ENCODE data around the gene CCDC188. TPM values are rescaled to one million over a fixed set of nuclear protein-coding genes. Genes with fewer than 3 reads are reported as not detected.

CCDC188 gene
- total and polyA plus RNA-seq, 9 of the 15 experiments (the other 6 are each of a cell fraction or from before 2014, with no cell fraction given): not detected

- TF ChIP-seq TBL1XR1 (IDR thresholded peaks at IDR 0.05; ENCODE audit: low read length in 2 of 2) (0 out of 4 replicates have a peak, but pooled peaks of 1 of the 2 experiments have one; percentile 4), SIN3A (IDR thresholded peaks at IDR 0.05; ENCODE audit: borderline replicate concordance in 2 of 2, control insufficient read depth in 1 of 2, low read depth in 2 of 2, low read length in 2 of 2) (peak in 1 of 2 experiments; percentile 28; a peak in 1 of 4 replicates)
Measured at GRCh38 chr22:20128619-20128901, 22.3 kb downstream of the CCDC188 start (continued).

DNA sequence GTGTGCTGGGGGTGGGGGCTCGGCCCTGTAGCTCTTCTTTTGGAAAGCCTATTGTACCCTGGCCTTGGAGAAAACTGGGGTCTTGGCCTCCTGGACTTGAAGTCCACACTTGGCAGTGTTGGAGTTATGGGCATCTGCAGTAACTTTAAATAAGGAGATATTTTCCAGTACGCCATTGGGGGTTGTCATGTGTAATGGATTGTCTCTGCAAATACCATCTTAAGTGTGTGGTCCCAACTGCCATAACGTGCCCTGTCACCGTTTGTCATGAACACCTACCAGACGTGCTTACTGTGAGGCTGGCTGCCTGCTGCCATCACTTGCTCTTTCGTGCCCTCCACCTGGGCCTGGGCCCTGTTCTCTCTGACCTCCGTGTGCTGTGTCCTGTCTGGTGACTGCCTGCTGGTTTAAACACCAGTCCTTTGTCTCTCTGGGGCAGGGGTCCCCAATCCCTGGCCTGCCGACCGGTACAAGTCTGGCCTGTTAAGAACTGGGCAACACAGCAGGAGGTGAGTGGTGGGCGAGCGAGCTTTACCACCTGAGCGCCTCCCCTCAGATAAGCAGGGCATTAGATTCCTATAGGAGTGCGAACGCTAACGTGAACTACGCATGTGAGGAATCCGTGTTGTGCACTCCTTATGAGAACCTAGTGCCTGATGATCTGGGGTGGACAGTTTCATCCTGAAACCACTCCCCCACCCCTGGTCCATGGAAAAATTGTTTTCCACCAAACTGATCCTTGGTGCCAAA lies 22.8 kb downstream of the CCDC188 start:
- no peaks in the 10 kb centered on the region for H3K27me3 ChIP-seq (ENCODE audit: control insufficient read depth in 2 of 2, insufficient read depth in 2 of 2, low read length in 2 of 2)
- ATAC-seq (peak; percentile 1), FAIRE-seq (peak; percentile 37), DNase-seq (ENCODE audit: extremely low read depth in 1 of 4, low spot score in 3 of 4) (peak in 1 of 4 experiments; percentile 51)
- 70% methylated on average over 17 of the region's 17 CpGs for WGBS (ENCODE audit: insufficient coverage, low coverage, missing lambda C conversion rate)
- peak overlapping the region in 1 of 2 experiments; percentile 71; a peak in 2 of 4 replicates for H3K9ac ChIP-seq (ENCODE audit: insufficient read depth in 1 of 2, low read depth in 2 of 2, low read length in 2 of 2)
- no peak overlapping the region; the same call in 2 of the 3 replicates for H3K27ac ChIP-seq (ENCODE audit: extremely low read depth, low read depth, low read length)
- peaks cover 30% of the 10 kb centered on the region for H3K79me2 ChIP-seq (ENCODE audit: control insufficient read depth, insufficient read depth, low read length)
- in situ Hi-C loops (cut with MboI): loop anchor here (5.0 kb wide), 1 partner anchor 156 kb away; no protein-coding TSS in a partner anchor
- H3K9me1 ChIP-seq (ENCODE audit: control insufficient read depth, insufficient read depth, low read length): peaks cover 4% of the 10 kb centered on the region
- peaks cover 11 to 75% of the 10 kb centered on the region in 2 experiments for H3K4me1 ChIP-seq (replicated peaks in 1 of 2; ENCODE audit: control insufficient read depth in 2 of 2, insufficient read depth in 2 of 2, low read length in 2 of 2)
- no peak overlapping the region for H3K4me3 ChIP-seq
- H3K36me3 ChIP-seq (ENCODE audit: control insufficient read depth, insufficient read depth, low read length): peaks cover 52% of the 10 kb centered on the region; the same call in 2 of the 3 replicates
- H3K4me2 ChIP-seq (ENCODE audit: insufficient read depth, low read length): no peak overlapping the region
- peaks cover 76% of the 10 kb centered on the region for H4K20me1 ChIP-seq (replicated peaks; ENCODE audit: control insufficient read depth, insufficient read depth, low read length)
- H2AFZ ChIP-seq (ENCODE audit: low read depth, low read length): no peak overlapping the region
- ChIA-PET POLR2A (interaction anchor here (0.5 to 8.3 kb wide), 24 partner anchors 9 to 459 kb away, joined by 3 to 212 read pairs (median 3); partner anchors contain the start of genes COMT, RANBP1, TANGO2 and TRMT2A), CTCF (ENCODE audit: low intra/inter-chr PET ratio) (interaction anchor here (0.7 to 5.8 kb wide), 6 partner anchors 154 to 397 kb away, joined by 3 to 80 read pairs (median 6); no protein-coding TSS in a partner anchor)
- H3K9me3 ChIP-seq (replicated peaks; ENCODE audit: control insufficient read depth, insufficient read depth, low read depth, low read length): no peaks in the 10 kb centered on the region
- BruUV-seq (replicated peaks): no TSS peak
- intact Hi-C loops (cut with micrococcal nuclease): no loop called here
- TF ChIP-seq TOE1 (IDR thresholded peaks at IDR 0.05; ENCODE audit: borderline replicate concordance) (0 out of 2 replicates have a peak, but pooled peaks have one; percentile 13), TOE1 (CRISPR knock-in tag; IDR thresholded peaks at IDR 0.05; ENCODE audit: borderline replicate concordance, low read depth) (no peak), ZNF445 (CRISPR knock-in tag; IDR thresholded peaks at IDR 0.05; ENCODE audit: low read depth) (0 out of 2 replicates have a peak, but pooled peaks have one; percentile 2), SETDB1 (IDR thresholded peaks at IDR 0.05; ENCODE audit: low read length) (no peak), MEIS2 (IDR thresholded peaks at IDR 0.05; ENCODE audit: partially characterized antibody) (peak; percentile 20), ZNF280A (IDR thresholded peaks at IDR 0.05; ENCODE audit: low read depth, partially characterized antibody) (no peak), ZNF395 (CRISPR knock-in tag; IDR thresholded peaks at IDR 0.05) (no peak), MEF2D (tag; conservative IDR thresholded peaks at IDR 0.05; ENCODE audit: low read depth) (no peak)
- TF ChIP-seq, protein P1, sequence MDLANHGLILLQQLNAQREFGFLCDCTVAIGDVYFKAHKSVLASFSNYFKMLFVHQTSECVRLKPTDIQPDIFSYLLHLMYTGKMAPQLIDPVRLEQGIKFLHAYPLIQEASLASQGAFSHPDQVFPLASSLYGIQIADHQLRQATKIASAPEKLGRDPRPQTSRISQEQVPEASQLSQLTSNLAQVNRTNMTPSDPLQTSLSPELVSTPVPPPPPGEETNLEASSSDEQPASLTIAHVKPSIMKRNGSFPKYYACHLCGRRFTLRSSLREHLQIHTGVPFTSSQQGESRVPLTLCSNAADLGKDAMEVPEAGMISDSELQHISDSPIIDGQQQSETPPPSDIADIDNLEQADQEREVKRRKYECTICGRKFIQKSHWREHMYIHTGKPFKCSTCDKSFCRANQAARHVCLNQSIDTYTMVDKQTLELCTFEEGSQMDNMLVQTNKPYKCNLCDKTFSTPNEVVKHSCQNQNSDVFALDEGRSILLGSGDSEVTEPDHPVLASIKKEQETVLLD (IDR thresholded peaks at IDR 0.05): peak; percentile 40; the same call in 1 of the 2 replicates
